ENCODE results near the gene ZPLD1. TPM values are rescaled to one million over a fixed set of nuclear protein-coding genes. Genes with fewer than 3 reads are reported as not detected.
A peak's percentile ranks its signal among the peaks of the same experiment; 100 is the strongest.

The ZPLD1 gene
- total RNA-seq, 1 donor from 2014 or later: not detected

- no peaks in the 10 kb centered on the region for H3K9me3 Mint-ChIP-seq (ENCODE audit: unreplicated experiment)
- no peak for TF ChIP-seq CTCF (IDR thresholded peaks at IDR 0.05)
- DNase-seq (ENCODE audit: extremely low spot score, unreplicated experiment): no peak
- H3K36me3 Mint-ChIP-seq (ENCODE audit: unreplicated experiment): no peaks in the 10 kb centered on the region
- peaks cover 10% of the 10 kb centered on the region for H3K27me3 Mint-ChIP-seq (ENCODE audit: unreplicated experiment)
- no peak overlapping the region for H3K27ac Mint-ChIP-seq (ENCODE audit: unreplicated experiment)
- H3K4me1 Mint-ChIP-seq (ENCODE audit: unreplicated experiment): peaks cover 6% of the 10 kb centered on the region
- no peak overlapping the region for H3K4me3 Mint-ChIP-seq (ENCODE audit: unreplicated experiment)
Measured at GRCh38 chr3:102398176-102398575, 36.6 kb upstream of the ZPLD1 start.

GRCh38 chr3:102398666-102399065 lies 36.1 kb upstream of the ZPLD1 start:
- H3K27me3 Mint-ChIP-seq (ENCODE audit: unreplicated experiment): peaks cover 6% of the 10 kb centered on the region
- no peak overlapping the region for H3K27ac Mint-ChIP-seq (ENCODE audit: unreplicated experiment)
- H3K9me3 Mint-ChIP-seq (ENCODE audit: unreplicated experiment): no peaks in the 10 kb centered on the region
- H3K4me3 Mint-ChIP-seq (ENCODE audit: unreplicated experiment): no peak overlapping the region
- peaks cover 6% of the 10 kb centered on the region for H3K4me1 Mint-ChIP-seq (ENCODE audit: unreplicated experiment)
- TF ChIP-seq CTCF (IDR thresholded peaks at IDR 0.05): no peak
- no peak for DNase-seq (ENCODE audit: extremely low spot score, unreplicated experiment)
- H3K36me3 Mint-ChIP-seq (ENCODE audit: unreplicated experiment): no peaks in the 10 kb centered on the region

GRCh38 chr3:102400142-102400541 lies 34.7 kb upstream of the ZPLD1 start:
- H3K27me3 Mint-ChIP-seq (ENCODE audit: unreplicated experiment): peaks cover 3% of the 10 kb centered on the region

GRCh38 chr3:102400766-102401165 lies 34.0 kb upstream of the ZPLD1 start:
- Mint-ChIP-seq H3K36me3 (ENCODE audit: unreplicated experiment) (no peaks in the 10 kb centered on the region), H3K27me3 (ENCODE audit: unreplicated experiment) (peaks cover 3% of the 10 kb centered on the region)

More at GRCh38 chr3:102400142-102400541, 34.7 kb upstream of the ZPLD1 start:
- Mint-ChIP-seq H3K36me3 (ENCODE audit: unreplicated experiment) (no peaks in the 10 kb centered on the region), H3K9me3 (ENCODE audit: unreplicated experiment) (no peaks in the 10 kb centered on the region), H3K4me1 (ENCODE audit: unreplicated experiment) (peaks cover 6% of the 10 kb centered on the region), H3K27ac (ENCODE audit: unreplicated experiment) (no peak overlapping the region), H3K4me3 (ENCODE audit: unreplicated experiment) (no peak overlapping the region)
- DNase-seq (ENCODE audit: extremely low spot score, unreplicated experiment): no peak
- no peak for TF ChIP-seq CTCF (IDR thresholded peaks at IDR 0.05)

GRCh38 chr3:102410616-102411015 lies 24.2 kb upstream of the ZPLD1 start:
- H3K4me1 Mint-ChIP-seq (ENCODE audit: unreplicated experiment): peaks cover 15% of the 10 kb centered on the region

More at GRCh38 chr3:102400766-102401165, 34.0 kb upstream of the ZPLD1 start:
- H3K4me1 Mint-ChIP-seq (ENCODE audit: unreplicated experiment): peaks cover 6% of the 10 kb centered on the region
- no peaks in the 10 kb centered on the region for H3K9me3 Mint-ChIP-seq (ENCODE audit: unreplicated experiment)
- no peak overlapping the region for H3K27ac Mint-ChIP-seq (ENCODE audit: unreplicated experiment)
- no peak overlapping the region for H3K4me3 Mint-ChIP-seq (ENCODE audit: unreplicated experiment)
- TF ChIP-seq CTCF (IDR thresholded peaks at IDR 0.05): no peak
- DNase-seq (ENCODE audit: extremely low spot score, unreplicated experiment): no peak

More at GRCh38 chr3:102410616-102411015, 24.2 kb upstream of the ZPLD1 start:
- Mint-ChIP-seq H3K27ac (ENCODE audit: unreplicated experiment) (peak overlapping the region; percentile 32), H3K36me3 (ENCODE audit: unreplicated experiment) (no peaks in the 10 kb centered on the region), H3K9me3 (ENCODE audit: unreplicated experiment) (no peaks in the 10 kb centered on the region), H3K27me3 (ENCODE audit: unreplicated experiment) (peaks cover 8% of the 10 kb centered on the region), H3K4me3 (ENCODE audit: unreplicated experiment) (no peak overlapping the region)
- no peak for DNase-seq (ENCODE audit: extremely low spot score, unreplicated experiment)
- no peak for TF ChIP-seq CTCF (IDR thresholded peaks at IDR 0.05)

Measured in osteocyte (in vitro differentiated cells).